CD14-positive monocyte (primary cell): Measurements from ENCODE around the gene AMBRA1. TPM values are rescaled to one million over a fixed set of nuclear protein-coding genes. Genes with fewer than 3 reads are reported as not detected.

Experiments used
- DNase-seq, 3 donors: peaks; one replicate each; pipeline ENCODE4 v3.0.0-alpha.2; 2011 to 2022
- H2AFZ ChIP-seq: 2 replicates; pipeline ENCODE4 v1.6.0; 2012; ENCODE audit warnings: mild to moderate bottlenecking, low read depth, low read length, inconsistent platforms; ENCODE audit not compliant: insufficient read depth, poor library complexity, severe bottlenecking
- H3K27ac ChIP-seq, 2 donors: 1 replicate in 1 of 2; 2 replicates in 1 of 2; pipeline ENCODE4 v1.5.1; 2012 to 2013; ENCODE audit warnings: low read length in 2 of 2, control low read depth in 1 of 2, inconsistent platforms in 1 of 2, low read depth in 1 of 2, mild to moderate bottlenecking in 1 of 2
- H3K27me3 ChIP-seq, 2 donors: one replicate each; pipeline versions ENCODE4 v1.6.0 to v1.6.1; 2011 to 2013; ENCODE audit warnings: low read length in 2 of 2; ENCODE audit not compliant: control insufficient read depth in 2 of 2, insufficient read depth in 2 of 2
- H3K36me3 ChIP-seq, 2 donors: replicated peaks in 1 of 2; 1 replicate in 1 of 2; 2 replicates in 1 of 2; pipeline versions ENCODE4 v1.5.1 to v1.6.1; 2012 to 2013; ENCODE audit warnings: low read length in 2 of 2, control low read depth in 1 of 2, inconsistent platforms in 1 of 2, mild to moderate bottlenecking in 1 of 2; ENCODE audit not compliant: insufficient read depth in 2 of 2, control insufficient read depth in 1 of 2
- H3K4me1 ChIP-seq, 2 donors: 1 replicate in 1 of 2; 2 replicates in 1 of 2; pipeline versions ENCODE4 v1.5.1 to v1.6.1; 2012 to 2013; ENCODE audit warnings: low read length in 2 of 2, control low read depth in 1 of 2, inconsistent platforms in 1 of 2, mild to moderate bottlenecking in 1 of 2, moderate library complexity in 1 of 2; ENCODE audit not compliant: insufficient read depth in 2 of 2, control insufficient read depth in 1 of 2
- H3K4me2 ChIP-seq: replicated peaks from 2 replicates; pipeline ENCODE3; 2012; ENCODE audit warnings: low read length, moderate library complexity, mild to moderate bottlenecking; ENCODE audit not compliant: poor library complexity, severe bottlenecking; ENCODE audit errors: extremely low read depth
- H3K4me3 ChIP-seq, 3 experiments: fragments of 200-600 bp in 1 of 3; sonication (generic) in 1 of 3; replicated peaks in 1 of 3; 1 replicate in 2 of 3; 2 replicates in 1 of 3; pipeline ENCODE4 v1.5.1; 2011 to 2013; ENCODE audit warnings: low read length in 3 of 3, mild to moderate bottlenecking in 3 of 3, control low read depth in 2 of 3, low read depth in 2 of 3, inconsistent platforms in 1 of 3, moderate library complexity in 1 of 3
- H3K79me2 ChIP-seq: 2 replicates; pipeline ENCODE4 v1.6.0; 2012; ENCODE audit warnings: mild to moderate bottlenecking, control low read depth, inconsistent platforms, low read length, moderate library complexity; ENCODE audit not compliant: insufficient read depth
- H3K9ac ChIP-seq: 2 replicates; pipeline ENCODE4 v1.6.0; 2017; ENCODE audit warnings: low read length, mild to moderate bottlenecking; ENCODE audit not compliant: insufficient read depth, poor library complexity, severe bottlenecking
- H3K9me3 ChIP-seq, 2 donors: replicated peaks in 1 of 2; 1 replicate in 1 of 2; 2 replicates in 1 of 2; pipeline versions ENCODE4 v1.5.1 to v1.6.1; 2012 to 2013; ENCODE audit warnings: low read length in 2 of 2, control low read depth in 1 of 2; ENCODE audit not compliant: control insufficient read depth in 1 of 2, insufficient read depth in 1 of 2
- H4K20me1 ChIP-seq: 2 replicates; pipeline ENCODE4 v1.6.0; 2012; ENCODE audit warnings: mild to moderate bottlenecking, low read length, control low read depth, moderate library complexity; ENCODE audit not compliant: insufficient read depth
- H3K27ac Mint-ChIP-seq, 7 donors: one replicate each; pipeline ENCODE4 v1.8.0; 2020; ENCODE audit warnings: mild to moderate bottlenecking in 7 of 7, mixed read lengths in 7 of 7, moderate library complexity in 6 of 7, inconsistent platforms in 2 of 7
- H3K27me3 Mint-ChIP-seq, 3 donors: one replicate each; pipeline ENCODE4 v1.8.0; 2021 to 2022; ENCODE audit warnings: low read depth in 3 of 3, mild to moderate bottlenecking in 3 of 3, mixed read lengths in 3 of 3, moderate library complexity in 3 of 3, inconsistent platforms in 1 of 3
- H3K36me3 Mint-ChIP-seq, 2 donors: one replicate each; pipeline ENCODE4 v1.8.0; 2020; ENCODE audit warnings: mixed read lengths in 2 of 2, inconsistent platforms in 1 of 2, mild to moderate bottlenecking in 1 of 2
- H3K4me1 Mint-ChIP-seq: one replicate; pipeline ENCODE4 v1.8.0; 2020; ENCODE audit warnings: mild to moderate bottlenecking, mixed read lengths
- H3K4me3 Mint-ChIP-seq, 2 donors: one replicate each; pipeline ENCODE4 v1.8.0; 2020; ENCODE audit warnings: mild to moderate bottlenecking in 2 of 2, mixed read lengths in 2 of 2, moderate library complexity in 1 of 2
- H3K9me3 Mint-ChIP-seq, 7 donors: one replicate each; pipeline ENCODE4 v1.8.0; 2020 to 2022; ENCODE audit warnings: mixed read lengths in 7 of 7, mild to moderate bottlenecking in 6 of 7, moderate library complexity in 6 of 7, inconsistent platforms in 2 of 7
- WGBS: methylation state at CpG from one replicate; pipeline ENCODE4 v1.1.5; 2013; ENCODE audit warnings: missing lambda C conversion rate; ENCODE audit not compliant: insufficient coverage; 5-methylcytosine and 5-hydroxymethylcytosine counted together
- intact Hi-C, 2 donors: fragments of 100-400 bp; cut with micrococcal nuclease; formaldehyde crosslinking; loops; one replicate each; pipeline versions ENCODE4 v1.15.0 to v1.15.1; 2023
- polyA plus RNA-seq, 3 donors: library from polyadenylated mRNA; depleted of rRNA in 1 of 3; unstranded in 2 of 3; stranded (reverse) in 1 of 3; fragments of 300-500 nt in 2 of 3; fragments of >200 nt in 1 of 3; fragmentation: Illumina TruSeq in 2 of 3; gene quantifications; 1 replicate in 2 of 3; 2 replicates in 1 of 3; pipeline ENCODE4 v1.2.3, GENCODE V29; 2012 to 2021
- TF ChIP-seq, protein P1 (sequence below): fragments of 200-600 bp; IDR thresholded peaks from one replicate; pipeline ENCODE4 v1.8.0; 2022; ENCODE audit warnings: antibody characterized with exemption, mild to moderate bottlenecking

Gene AMBRA1
- polyA plus RNA-seq, 3 donors = 2.1 to 6.1 (median 3.8) TPM

DNA sequence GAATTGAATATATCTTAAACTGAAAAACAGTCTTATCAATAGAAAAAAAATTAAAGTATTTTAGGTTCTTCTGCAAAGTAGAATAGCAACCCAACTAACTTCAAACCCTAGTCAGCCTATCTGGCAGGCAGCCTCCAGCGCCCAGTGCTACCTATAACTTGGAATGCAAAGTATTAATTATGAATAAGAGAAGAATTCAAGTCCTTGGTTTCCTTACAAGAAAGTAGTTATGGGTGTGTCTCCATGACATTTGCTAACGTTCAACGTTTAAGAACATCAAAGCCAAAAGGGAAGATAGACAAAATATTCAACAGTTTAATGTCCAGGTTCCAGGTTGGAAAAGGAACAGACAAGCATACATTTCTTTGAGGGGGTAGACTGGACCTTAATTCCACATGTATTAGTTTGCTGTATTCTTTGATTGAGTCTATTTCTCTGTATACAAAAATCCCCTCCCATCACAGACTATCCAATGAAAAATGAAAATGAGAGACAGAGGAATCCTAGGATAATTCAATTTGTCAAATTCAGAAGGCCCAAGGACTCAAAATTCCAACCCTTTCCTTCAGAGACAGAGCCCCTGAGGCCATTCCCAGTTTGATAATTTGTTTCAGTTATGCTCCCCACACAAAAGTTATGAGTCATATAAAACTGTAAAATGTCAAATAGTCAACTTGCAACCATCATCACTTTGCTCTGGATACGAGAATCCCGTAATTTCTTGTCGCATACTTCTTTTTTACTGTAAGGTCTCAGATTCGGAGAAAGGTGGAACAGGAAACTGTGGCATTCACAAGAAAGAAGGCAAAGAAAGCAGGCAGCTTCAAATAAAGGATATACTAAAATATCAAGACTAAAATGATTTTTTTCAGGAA, 118.5 kb downstream of the AMBRA1 start:
- no peak overlapping the region for H3K4me3 ChIP-seq
- H3K79me2 ChIP-seq = no peaks in the 10 kb centered on the region
- H3K4me1 ChIP-seq = no peaks in the 10 kb centered on the region
- H3K4me2 ChIP-seq = no peak overlapping the region
- peaks cover 11 to 15% of the 10 kb centered on the region in 2 donors for H3K36me3 Mint-ChIP-seq
- peaks cover 0 to 3% (median 0%) of the 10 kb centered on the region in 3 donors for H3K27me3 Mint-ChIP-seq
- H3K9me3 ChIP-seq = no peaks in the 10 kb centered on the region
- WGBS = 100% methylated on average over 4 of the region's 7 CpGs
- H3K9ac ChIP-seq = no peak overlapping the region
- H3K27ac ChIP-seq = no peak overlapping the region
- DNase-seq = no peak
- H3K4me1 Mint-ChIP-seq = no peaks in the 10 kb centered on the region
- H4K20me1 ChIP-seq = peaks cover 23% of the 10 kb centered on the region
- intact Hi-C loops = no loop called here
- no peaks in the 10 kb centered on the region for H3K27me3 ChIP-seq
- H3K36me3 ChIP-seq = peaks cover 0 to 21% of the 10 kb centered on the region in 2 donors
- H2AFZ ChIP-seq = no peak overlapping the region
- H3K4me3 Mint-ChIP-seq = no peak overlapping the region
- H3K27ac Mint-ChIP-seq = no peak overlapping the region
- H3K9me3 Mint-ChIP-seq = peaks cover 0 to 1% (median 0%) of the 10 kb centered on the region in 7 donors
- TF ChIP-seq, protein P1, sequence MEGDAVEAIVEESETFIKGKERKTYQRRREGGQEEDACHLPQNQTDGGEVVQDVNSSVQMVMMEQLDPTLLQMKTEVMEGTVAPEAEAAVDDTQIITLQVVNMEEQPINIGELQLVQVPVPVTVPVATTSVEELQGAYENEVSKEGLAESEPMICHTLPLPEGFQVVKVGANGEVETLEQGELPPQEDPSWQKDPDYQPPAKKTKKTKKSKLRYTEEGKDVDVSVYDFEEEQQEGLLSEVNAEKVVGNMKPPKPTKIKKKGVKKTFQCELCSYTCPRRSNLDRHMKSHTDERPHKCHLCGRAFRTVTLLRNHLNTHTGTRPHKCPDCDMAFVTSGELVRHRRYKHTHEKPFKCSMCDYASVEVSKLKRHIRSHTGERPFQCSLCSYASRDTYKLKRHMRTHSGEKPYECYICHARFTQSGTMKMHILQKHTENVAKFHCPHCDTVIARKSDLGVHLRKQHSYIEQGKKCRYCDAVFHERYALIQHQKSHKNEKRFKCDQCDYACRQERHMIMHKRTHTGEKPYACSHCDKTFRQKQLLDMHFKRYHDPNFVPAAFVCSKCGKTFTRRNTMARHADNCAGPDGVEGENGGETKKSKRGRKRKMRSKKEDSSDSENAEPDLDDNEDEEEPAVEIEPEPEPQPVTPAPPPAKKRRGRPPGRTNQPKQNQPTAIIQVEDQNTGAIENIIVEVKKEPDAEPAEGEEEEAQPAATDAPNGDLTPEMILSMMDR = no peak

DNA sequence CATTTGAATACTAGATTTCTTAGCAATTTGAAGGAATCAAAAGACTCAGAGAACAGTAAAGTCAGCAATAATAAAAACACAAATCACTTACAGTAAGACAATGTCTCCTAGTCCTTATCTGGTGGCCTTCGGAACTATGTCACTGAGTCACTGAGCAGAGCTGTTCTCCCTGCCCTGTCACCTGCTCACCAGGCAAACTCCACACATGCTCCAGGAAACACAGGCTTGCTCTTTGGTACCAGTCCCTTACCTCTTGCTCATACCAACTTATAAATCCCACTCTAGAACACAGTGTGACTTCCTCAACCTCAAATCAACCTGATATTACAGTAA, 121.2 kb downstream of the AMBRA1 start:
- 100% methylated on average over 1 of the region's 1 CpG for WGBS
- Histone ChIP-seq H3K27me3 (no peaks in the 10 kb centered on the region), H2AFZ (no peak overlapping the region), H3K27ac (no peak overlapping the region), H3K9me3 (no peaks in the 10 kb centered on the region), H3K36me3 (peaks cover 5 to 14% of the 10 kb centered on the region in 2 donors), H3K9ac (no peak overlapping the region), H3K4me3 (no peak overlapping the region), H3K4me1 (no peaks in the 10 kb centered on the region), H3K79me2 (no peaks in the 10 kb centered on the region), H4K20me1 (peaks cover 23% of the 10 kb centered on the region), H3K4me2 (no peak overlapping the region)
- no peak overlapping the region for H3K27ac Mint-ChIP-seq
- TF ChIP-seq, protein P1 = no peak
- no peaks in the 10 kb centered on the region for H3K4me1 Mint-ChIP-seq
- H3K9me3 Mint-ChIP-seq = peaks cover 0 to 1% (median 0%) of the 10 kb centered on the region in 7 donors
- no peak overlapping the region for H3K4me3 Mint-ChIP-seq
- peaks cover 0 to 3% (median 0%) of the 10 kb centered on the region in 3 donors for H3K27me3 Mint-ChIP-seq
- DNase-seq = no peak
- intact Hi-C loops = no loop called here
- peaks cover 13 to 21% of the 10 kb centered on the region in 2 donors for H3K36me3 Mint-ChIP-seq
